Upper lobe of right lung (tissue), 1 donor: ENCODE measurements around the gene BMX. TPM values are rescaled to one million over a fixed set of nuclear protein-coding genes. Genes with fewer than 3 reads are reported as not detected.
A peak's percentile ranks its signal among the peaks of the same experiment; 100 is the strongest.

Experiments
- ATAC-seq: fragments of 200-7000 bp; cut with Tn5 transposase; one replicate; pipeline ENCODE4 v1.9.1; 2020; ENCODE audit warnings: mild to moderate bottlenecking, moderate library complexity
- DNase-seq: peaks from one replicate; pipeline ENCODE4 v3.0.0-alpha.2; 2020
- H3K27ac ChIP-seq: fragments of 200-600 bp; one replicate; pipeline ENCODE4 v1.8.0; 2022
- H3K27me3 ChIP-seq: fragments of 200-600 bp; one replicate; pipeline ENCODE4 v1.8.0; 2022; ENCODE audit warnings: mild to moderate bottlenecking
- H3K36me3 ChIP-seq: fragments of 200-600 bp; one replicate; pipeline ENCODE4 v1.8.0; 2022
- H3K4me1 ChIP-seq: fragments of 200-600 bp; one replicate; pipeline ENCODE4 v1.8.0; 2022
- H3K4me3 ChIP-seq: fragments of 200-600 bp; one replicate; pipeline ENCODE4 v1.8.0; 2022; ENCODE audit warnings: mild to moderate bottlenecking
- H3K9me3 ChIP-seq: fragments of 200-600 bp; one replicate; pipeline ENCODE4 v1.8.0; 2022
- intact Hi-C: fragments of 100-400 bp; cut with DNase I; formaldehyde crosslinking; loops from one replicate; pipeline ENCODE4 v1.11.0; 2022
- total RNA-seq: library from RNA; stranded (reverse); fragmentation: NEBNext Ultra II Directional; extraction: Animal tissue kit (Norgen Biotek cat#: 25700); gene quantifications from one replicate; pipeline ENCODE4 v1.2.1, GENCODE V29; 2021
- TF ChIP-seq, protein P1 (sequence below): fragments of 200-600 bp; IDR thresholded peaks from one replicate; pipeline ENCODE4 v1.8.0; 2022; ENCODE audit warnings: antibody characterized with exemption
- donor health status: DM: no; HTN: yes; CAD: no; lungs with severe emphysema.

The BMX gene
- total RNA-seq, 1 donor from 2014 or later = 3.6 TPM

DNA sequence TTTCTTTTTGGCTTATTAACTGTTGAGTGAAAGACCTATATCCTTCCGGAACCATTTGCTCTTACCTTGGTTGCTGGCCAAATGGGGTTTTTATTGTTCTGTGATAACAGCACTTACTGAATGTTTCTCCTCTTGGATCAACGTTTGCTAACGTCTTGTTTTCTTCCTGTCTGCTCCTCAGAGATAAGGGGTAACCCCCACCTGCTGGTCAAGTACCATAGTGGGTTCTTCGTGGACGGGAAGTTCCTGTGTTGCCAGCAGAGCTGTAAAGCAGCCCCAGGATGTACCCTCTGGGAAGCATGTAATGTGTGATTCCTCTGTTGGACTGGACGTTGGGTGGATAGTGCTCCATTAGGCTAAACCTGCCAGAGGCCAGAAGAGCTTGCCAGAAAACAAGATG is 15.3 kb downstream of the BMX start:
- TF ChIP-seq, protein P1, sequence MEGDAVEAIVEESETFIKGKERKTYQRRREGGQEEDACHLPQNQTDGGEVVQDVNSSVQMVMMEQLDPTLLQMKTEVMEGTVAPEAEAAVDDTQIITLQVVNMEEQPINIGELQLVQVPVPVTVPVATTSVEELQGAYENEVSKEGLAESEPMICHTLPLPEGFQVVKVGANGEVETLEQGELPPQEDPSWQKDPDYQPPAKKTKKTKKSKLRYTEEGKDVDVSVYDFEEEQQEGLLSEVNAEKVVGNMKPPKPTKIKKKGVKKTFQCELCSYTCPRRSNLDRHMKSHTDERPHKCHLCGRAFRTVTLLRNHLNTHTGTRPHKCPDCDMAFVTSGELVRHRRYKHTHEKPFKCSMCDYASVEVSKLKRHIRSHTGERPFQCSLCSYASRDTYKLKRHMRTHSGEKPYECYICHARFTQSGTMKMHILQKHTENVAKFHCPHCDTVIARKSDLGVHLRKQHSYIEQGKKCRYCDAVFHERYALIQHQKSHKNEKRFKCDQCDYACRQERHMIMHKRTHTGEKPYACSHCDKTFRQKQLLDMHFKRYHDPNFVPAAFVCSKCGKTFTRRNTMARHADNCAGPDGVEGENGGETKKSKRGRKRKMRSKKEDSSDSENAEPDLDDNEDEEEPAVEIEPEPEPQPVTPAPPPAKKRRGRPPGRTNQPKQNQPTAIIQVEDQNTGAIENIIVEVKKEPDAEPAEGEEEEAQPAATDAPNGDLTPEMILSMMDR = no peak
- Histone ChIP-seq H3K4me1 (no peaks in the 10 kb centered on the region), H3K36me3 (no peaks in the 10 kb centered on the region), H3K27me3 (no peaks in the 10 kb centered on the region), H3K27ac (no peak overlapping the region), H3K4me3 (no peak overlapping the region), H3K9me3 (no peaks in the 10 kb centered on the region)
- ATAC-seq (peak; percentile 26), DNase-seq (no peak)
- intact Hi-C loops = no loop called here

DNA sequence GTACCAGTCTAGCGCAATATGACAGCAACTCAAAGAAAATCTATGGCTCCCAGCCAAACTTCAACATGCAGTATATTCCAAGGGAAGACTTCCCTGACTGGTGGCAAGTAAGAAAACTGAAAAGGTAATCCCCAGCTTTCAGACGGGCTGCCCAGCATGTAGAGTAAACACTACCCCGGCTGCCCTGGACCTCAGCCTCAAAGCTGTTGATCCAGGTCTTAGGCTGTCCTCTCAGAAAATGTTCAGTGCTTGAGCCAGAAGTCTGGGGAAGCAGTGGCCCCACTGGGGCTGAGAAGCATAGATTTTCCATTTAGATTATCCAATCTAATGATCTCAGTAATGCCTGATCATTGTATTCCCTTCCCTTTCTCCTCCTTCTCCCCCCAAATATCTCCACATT is 21.9 kb downstream of the BMX start:
- ATAC-seq (no peak), DNase-seq (no peak)
- TF ChIP-seq, protein P1 = no peak
- Histone ChIP-seq H3K4me1 (no peaks in the 10 kb centered on the region), H3K36me3 (no peaks in the 10 kb centered on the region), H3K27me3 (no peaks in the 10 kb centered on the region), H3K27ac (no peak overlapping the region), H3K9me3 (no peaks in the 10 kb centered on the region), H3K4me3 (no peak overlapping the region)
- intact Hi-C loops = no loop called here

DNA sequence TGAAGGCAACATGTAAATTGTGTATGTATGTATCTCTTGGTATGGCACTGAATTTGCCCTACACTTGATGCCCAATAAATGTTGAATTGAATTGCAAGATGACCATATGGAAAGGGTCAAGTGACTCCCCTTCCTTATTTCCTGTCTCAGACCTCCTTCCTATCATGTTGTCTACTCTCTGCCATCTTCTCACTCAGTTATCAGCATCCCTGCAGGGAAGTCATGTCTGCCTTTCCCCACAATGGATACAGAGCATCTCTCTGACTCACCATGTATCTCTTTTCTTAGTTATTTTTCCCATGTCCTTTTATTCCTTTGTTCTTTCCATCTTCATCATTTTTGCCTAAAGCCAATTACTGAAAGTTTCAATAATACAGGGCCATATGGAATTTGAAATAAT is 22.5 kb downstream of the BMX start:
- Histone ChIP-seq H3K27ac (no peak overlapping the region), H3K4me3 (no peak overlapping the region), H3K36me3 (no peaks in the 10 kb centered on the region), H3K4me1 (no peaks in the 10 kb centered on the region), H3K27me3 (no peaks in the 10 kb centered on the region), H3K9me3 (no peaks in the 10 kb centered on the region)
- DNase-seq (no peak), ATAC-seq (no peak)
- TF ChIP-seq, protein P1 = no peak
- intact Hi-C loops = no loop called here

DNA sequence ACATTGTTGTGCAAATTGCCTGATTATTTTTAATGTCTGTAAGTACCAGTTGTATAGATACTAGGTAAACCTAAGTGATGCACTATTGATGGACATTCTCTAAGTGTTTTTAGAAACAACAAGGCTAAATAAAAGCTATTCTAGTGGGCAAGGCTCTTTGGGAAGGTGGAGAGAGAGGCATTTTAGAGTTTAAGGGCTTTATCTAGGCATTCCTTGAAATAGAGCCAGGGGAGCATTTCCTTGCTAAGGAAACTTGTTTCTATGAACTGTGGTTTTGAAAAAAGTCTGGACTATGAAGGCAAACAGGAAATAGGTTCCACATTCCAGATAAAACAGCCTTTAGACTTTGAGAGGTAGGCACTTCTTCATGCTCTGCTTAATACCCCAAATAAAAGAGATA is 23.8 kb downstream of the BMX start:
- TF ChIP-seq, protein P1 = no peak
- Histone ChIP-seq H3K9me3 (no peaks in the 10 kb centered on the region), H3K27ac (no peak overlapping the region), H3K36me3 (no peaks in the 10 kb centered on the region), H3K4me3 (no peak overlapping the region), H3K27me3 (no peaks in the 10 kb centered on the region), H3K4me1 (no peaks in the 10 kb centered on the region)
- intact Hi-C loops = no loop called here
- ATAC-seq (no peak), DNase-seq (no peak)

DNA sequence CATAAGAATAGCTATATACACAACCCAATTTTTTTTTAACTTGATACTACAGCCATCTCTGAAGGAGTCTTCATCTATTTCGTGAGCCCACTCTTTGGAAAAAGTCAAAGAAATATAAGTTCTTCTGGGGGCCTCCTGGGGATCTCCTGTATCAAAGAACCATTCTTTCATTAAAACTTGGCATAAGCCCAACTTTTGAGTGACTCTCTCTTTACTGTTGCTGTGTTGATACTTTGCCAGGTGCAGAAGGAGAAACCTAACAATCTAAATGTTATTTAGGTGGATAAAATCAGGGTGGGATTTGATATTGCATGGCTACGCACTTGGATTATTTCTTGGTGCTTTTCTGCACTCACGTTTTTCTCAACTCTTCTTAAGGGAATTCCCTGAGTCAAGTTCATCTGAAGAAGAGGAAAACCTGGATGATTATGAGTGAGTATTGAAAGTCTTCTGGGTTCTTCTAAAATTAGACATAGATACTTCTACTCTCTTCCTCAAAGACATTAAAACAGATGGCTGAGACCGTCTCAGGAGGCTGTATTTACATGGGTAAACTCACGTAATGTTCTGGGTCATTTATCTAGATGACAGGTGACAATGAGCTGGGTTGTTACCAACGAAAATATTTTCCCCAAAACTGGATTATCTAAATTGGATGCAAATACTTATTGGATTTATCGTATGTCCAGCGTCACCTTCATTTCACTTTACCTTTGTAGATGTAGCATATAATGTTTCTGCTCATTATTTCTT is 25.2 kb downstream of the BMX start:
- ATAC-seq (no peak), DNase-seq (no peak)
- Histone ChIP-seq H3K9me3 (no peaks in the 10 kb centered on the region), H3K27ac (no peak overlapping the region), H3K4me3 (no peak overlapping the region), H3K4me1 (no peaks in the 10 kb centered on the region), H3K27me3 (no peaks in the 10 kb centered on the region), H3K36me3 (no peaks in the 10 kb centered on the region)
- intact Hi-C loops = no loop called here
- TF ChIP-seq, protein P1 = no peak

DNA sequence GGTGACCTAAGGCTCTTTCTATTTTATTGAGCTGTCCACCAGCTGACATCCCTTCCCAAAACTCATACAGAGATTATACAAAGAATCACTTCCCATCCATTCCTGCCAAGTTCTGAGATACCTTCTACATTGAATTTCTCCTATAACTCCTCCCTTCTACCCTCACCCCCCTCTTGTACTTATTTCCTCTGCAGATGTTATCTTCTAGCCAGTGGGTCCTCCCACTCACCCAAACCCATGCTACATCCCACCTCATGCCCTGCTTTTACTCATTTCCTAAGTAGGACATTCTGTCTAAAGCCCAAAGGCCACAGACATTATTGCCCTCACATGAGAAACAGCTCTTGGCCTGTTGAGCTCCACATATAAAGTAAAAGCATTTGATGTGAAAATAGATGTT is 28.6 kb downstream of the BMX start:
- H3K36me3 ChIP-seq = no peaks in the 10 kb centered on the region
- TF ChIP-seq, protein P1 = no peak
- no peak for DNase-seq
- intact Hi-C loops = no loop called here
- H3K27ac ChIP-seq = no peak overlapping the region
- H3K9me3 ChIP-seq = no peaks in the 10 kb centered on the region
- ATAC-seq = no peak
- H3K4me1 ChIP-seq = no peaks in the 10 kb centered on the region
- no peak overlapping the region for H3K4me3 ChIP-seq
- H3K27me3 ChIP-seq = no peaks in the 10 kb centered on the region
